NT2/D1 (cell line): ENCODE measurements around the gene UBQLNL.

Experiments
- DNase-seq: peaks from one replicate; pipeline ENCODE4 v3.0.0-alpha.2; 2011; ENCODE audit warnings: low read depth, low spot score
- H3K27me3 ChIP-seq: 2 replicates; pipeline ENCODE4 v1.6.0; 2011; ENCODE audit warnings: mild to moderate bottlenecking; ENCODE audit not compliant: insufficient read length, insufficient read depth
- H3K36me3 ChIP-seq: 2 replicates; pipeline ENCODE4 v1.6.1; 2011; ENCODE audit warnings: mild to moderate bottlenecking, low read length, mixed read lengths; ENCODE audit not compliant: insufficient read depth, insufficient read length
- H3K4me1 ChIP-seq: 2 replicates; pipeline ENCODE4 v1.5.1; 2011; ENCODE audit not compliant: insufficient read depth, insufficient read length
- H3K4me3 ChIP-seq: 2 replicates; pipeline ENCODE4 v1.5.1; 2011; ENCODE audit warnings: low read depth; ENCODE audit not compliant: insufficient read length
- H3K9ac ChIP-seq: 2 replicates; pipeline ENCODE4 v1.6.0; 2011; ENCODE audit warnings: low read depth; ENCODE audit not compliant: insufficient read length
- H3K9me3 ChIP-seq: 2 replicates; pipeline ENCODE4 v1.5.1; 2011; ENCODE audit warnings: mild to moderate bottlenecking, low read length; ENCODE audit not compliant: insufficient read depth
- SUZ12 ChIP-seq: IDR thresholded peaks from 2 replicates; pipeline ENCODE4 v1.6.1; 2011; ENCODE audit not compliant: insufficient read length, insufficient read depth; ENCODE audit errors: extremely low read depth
- YY1 ChIP-seq: IDR thresholded peaks from 2 replicates; pipeline ENCODE4 v1.6.1; 2011; ENCODE audit not compliant: insufficient read length, insufficient read depth
- ZNF274 ChIP-seq: IDR thresholded peaks from 2 replicates; pipeline ENCODE4 v1.6.1; 2011; ENCODE audit warnings: mild to moderate bottlenecking, low read depth, low read length

The UBQLNL gene

DNA sequence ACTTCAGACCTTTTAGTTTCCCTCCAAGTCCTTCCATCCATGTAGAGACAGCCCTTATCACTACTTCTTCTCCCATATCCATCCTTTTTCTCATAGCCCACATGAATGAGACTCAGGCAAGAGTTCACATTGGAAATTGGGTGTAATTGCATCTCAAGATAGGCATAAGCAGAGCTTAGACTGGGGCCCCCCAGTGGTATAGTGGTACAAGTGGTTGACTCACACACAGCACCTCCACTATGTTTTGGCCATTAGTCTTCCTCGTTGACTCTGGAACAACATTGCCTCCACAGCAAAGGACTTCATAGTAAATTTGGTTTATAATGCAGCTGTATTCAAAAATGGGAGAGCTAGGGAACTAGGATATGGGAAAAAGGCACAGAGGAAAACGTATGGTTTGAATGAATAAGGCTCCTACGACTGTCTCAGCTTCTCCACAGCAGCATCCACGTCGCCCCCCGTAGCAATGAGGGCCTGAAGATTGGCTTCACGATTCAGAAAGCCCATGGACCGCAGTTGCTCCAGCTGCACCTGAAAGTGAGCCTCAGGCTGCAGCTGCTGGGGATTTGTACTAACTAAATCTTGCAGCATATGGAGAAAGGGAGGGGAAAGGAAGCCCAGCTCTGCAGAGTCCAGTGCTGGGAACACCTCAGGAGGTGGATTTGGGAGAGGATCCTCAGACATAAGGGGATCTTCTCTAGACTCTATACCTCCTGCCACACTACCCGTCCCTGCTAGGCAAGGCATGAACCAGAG, 9.1 kb downstream of the UBQLNL start:
- H3K9ac ChIP-seq, result no peak overlapping the region
- H3K27me3 ChIP-seq, result no peaks in the 10 kb centered on the region
- DNase-seq, result no peak
- no peaks in the 10 kb centered on the region for H3K4me1 ChIP-seq
- no peaks in the 10 kb centered on the region for H3K36me3 ChIP-seq
- H3K9me3 ChIP-seq, result no peaks in the 10 kb centered on the region
- H3K4me3 ChIP-seq, result no peak overlapping the region
- TF ChIP-seq SUZ12 (no peak), YY1 (no peak), ZNF274 (no peak)

DNA sequence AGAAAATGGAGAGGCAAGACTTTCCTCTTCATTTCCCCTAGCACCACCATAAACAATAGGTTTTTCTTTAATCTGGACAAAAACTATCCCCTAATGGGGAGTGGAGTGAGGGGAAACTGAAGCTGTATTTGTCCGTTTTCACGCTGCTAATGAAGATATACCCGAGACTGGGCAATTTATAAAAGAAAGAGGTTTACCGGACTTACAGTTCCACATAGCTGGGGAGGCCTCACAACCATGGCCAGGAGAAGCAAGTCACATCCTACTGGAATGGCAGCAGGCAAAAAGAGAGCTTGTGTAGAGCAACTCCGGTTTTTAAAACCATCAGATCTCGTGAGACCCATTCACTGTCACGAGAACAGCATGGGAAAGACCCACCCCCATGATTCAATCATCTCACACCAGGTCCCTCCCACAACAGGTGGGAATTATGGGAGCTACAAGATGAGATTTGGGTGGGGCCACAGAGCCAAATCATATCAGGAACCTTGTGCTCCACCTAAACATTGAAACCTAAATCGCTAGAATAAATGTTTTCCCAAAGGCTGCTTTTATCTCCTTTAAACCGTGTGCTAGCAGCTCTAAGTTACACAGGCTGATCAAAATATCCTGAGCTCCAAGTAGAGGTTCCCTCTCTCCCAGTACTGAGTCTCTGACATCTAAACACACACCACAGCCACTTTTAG, 11.0 kb downstream of the UBQLNL start:
- DNase-seq, result no peak
- no peaks in the 10 kb centered on the region for H3K36me3 ChIP-seq
- TF ChIP-seq YY1 (no peak), SUZ12 (no peak), ZNF274 (no peak)
- H3K4me1 ChIP-seq, result no peaks in the 10 kb centered on the region
- no peak overlapping the region for H3K4me3 ChIP-seq
- no peaks in the 10 kb centered on the region for H3K9me3 ChIP-seq
- no peaks in the 10 kb centered on the region for H3K27me3 ChIP-seq
- H3K9ac ChIP-seq, result no peak overlapping the region

DNA sequence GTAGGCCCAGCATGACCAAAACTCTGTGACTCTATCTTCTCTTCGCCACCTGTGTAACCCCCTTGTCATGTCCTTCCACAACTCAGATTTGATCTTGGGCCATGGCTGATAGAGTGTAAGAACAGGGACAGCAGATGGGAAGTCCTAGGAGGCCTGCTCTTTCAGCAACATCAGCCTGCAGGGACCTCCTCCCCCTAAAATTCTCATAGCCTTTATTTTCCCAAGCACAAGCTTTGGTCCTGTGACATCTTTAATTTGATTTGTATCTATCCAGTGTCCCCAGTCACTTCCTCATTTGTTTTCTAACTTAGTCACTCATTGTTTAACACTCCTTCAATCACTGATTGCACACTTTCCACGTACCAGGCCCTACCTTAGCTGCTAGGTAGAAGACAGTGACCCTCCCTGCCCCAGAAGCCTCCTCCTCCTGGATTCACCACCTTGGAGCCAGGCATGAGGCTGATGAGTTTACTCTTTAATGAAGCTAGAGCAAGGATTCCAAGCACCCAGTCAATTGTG, 12.0 kb downstream of the UBQLNL start:
- Histone ChIP-seq H3K27me3 (no peaks in the 10 kb centered on the region), H3K4me3 (no peak overlapping the region), H3K4me1 (no peaks in the 10 kb centered on the region), H3K9ac (no peak overlapping the region), H3K9me3 (no peaks in the 10 kb centered on the region), H3K36me3 (no peaks in the 10 kb centered on the region)
- no peak for DNase-seq
- TF ChIP-seq SUZ12 (no peak), ZNF274 (no peak)

DNA sequence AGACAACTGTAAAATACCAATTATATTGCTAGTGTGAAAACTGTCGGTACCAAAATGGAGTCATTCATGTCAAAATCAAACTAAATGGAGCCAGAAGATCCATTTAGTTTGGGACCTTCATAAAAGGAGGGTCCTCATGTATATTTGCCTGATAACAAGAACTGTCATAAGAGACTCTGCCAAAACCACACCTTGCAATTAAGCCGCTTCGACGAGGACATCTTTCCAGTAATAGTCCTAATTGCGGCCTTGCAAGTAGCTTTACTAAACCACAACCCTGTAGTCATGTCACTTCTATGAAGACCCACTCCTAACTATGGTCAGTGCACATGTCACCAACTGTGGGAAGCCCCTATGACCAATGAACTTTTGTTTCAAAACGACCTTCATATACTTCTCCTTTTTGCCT, 16.1 kb downstream of the UBQLNL start:
- Histone ChIP-seq H3K9ac (no peak overlapping the region), H3K4me3 (no peak overlapping the region), H3K9me3 (no peaks in the 10 kb centered on the region), H3K27me3 (no peaks in the 10 kb centered on the region), H3K4me1 (no peaks in the 10 kb centered on the region), H3K36me3 (no peaks in the 10 kb centered on the region)
- DNase-seq, result no peak
- TF ChIP-seq SUZ12 (no peak), YY1 (no peak), ZNF274 (no peak)

DNA sequence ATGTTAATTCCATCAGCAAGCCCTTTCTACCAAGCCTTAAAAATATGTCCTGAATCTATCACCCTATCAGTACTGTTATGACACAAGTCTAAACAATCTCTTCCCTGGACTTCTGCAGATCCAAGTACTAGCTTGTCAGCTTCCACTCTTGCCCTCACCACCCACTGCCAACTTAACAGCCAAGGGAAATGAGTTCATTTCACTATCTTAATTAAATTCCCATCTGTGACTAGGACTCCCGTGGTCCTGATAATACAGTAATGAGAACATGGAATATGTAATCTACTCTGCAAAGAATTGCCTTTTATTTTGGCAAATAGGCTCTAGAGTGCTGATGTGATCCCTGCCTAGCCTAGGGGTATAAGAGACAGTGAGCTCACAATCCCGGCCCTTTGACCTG, 16.8 kb downstream of the UBQLNL start:
- no peaks in the 10 kb centered on the region for H3K27me3 ChIP-seq
- H3K9ac ChIP-seq, result no peak overlapping the region
- no peak for TF ChIP-seq ZNF274
- no peak for TF ChIP-seq YY1
- TF ChIP-seq SUZ12, result no peak

DNA sequence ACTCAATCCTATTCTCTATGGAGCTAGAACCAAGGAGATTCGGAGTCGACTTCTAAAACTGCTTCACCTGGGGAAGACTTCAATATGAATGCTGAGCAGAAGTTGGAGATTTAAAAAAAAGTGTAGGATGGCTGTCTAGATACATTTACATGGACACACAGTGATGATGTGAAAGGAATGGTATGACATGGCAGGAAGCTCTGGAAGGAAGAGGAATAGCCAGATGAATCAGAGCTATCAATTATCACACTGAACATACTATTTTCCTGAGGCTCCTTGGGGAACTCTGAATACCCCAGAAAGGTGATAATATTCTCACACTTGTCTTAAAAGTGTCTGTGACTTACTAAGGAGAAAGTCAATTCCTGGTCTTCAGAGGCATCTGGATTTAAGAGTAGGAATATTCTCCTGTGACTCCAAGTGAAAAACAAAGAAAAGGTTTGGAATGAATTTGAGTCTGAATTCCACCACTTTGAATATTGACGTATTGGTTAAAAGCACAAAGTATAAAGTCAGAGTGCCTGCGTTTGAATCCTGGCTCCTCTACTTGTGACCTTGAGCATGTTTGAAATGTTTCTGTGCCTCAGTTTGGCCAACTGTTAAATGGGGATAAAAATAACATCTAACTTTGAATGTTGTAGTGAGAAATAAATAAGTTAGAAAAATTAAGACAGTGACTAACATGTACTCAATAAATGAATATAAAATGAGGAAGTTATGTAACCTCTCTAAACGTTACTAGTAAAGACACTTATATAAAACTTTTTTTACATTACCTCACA, 26.7 kb downstream of the UBQLNL start:
- no peaks in the 10 kb centered on the region for H3K36me3 ChIP-seq
- H3K27me3 ChIP-seq, result no peaks in the 10 kb centered on the region
- TF ChIP-seq SUZ12, result no peak
- TF ChIP-seq YY1, result no peak
- no peak for TF ChIP-seq ZNF274
- DNase-seq, result no peak
- no peaks in the 10 kb centered on the region for H3K9me3 ChIP-seq
- H3K9ac ChIP-seq, result no peak overlapping the region
- H3K4me3 ChIP-seq, result no peak overlapping the region
- H3K4me1 ChIP-seq, result no peaks in the 10 kb centered on the region

More for the DNA sequence above, 16.8 kb downstream of the UBQLNL start:
- Histone ChIP-seq H3K36me3 (no peaks in the 10 kb centered on the region), H3K4me3 (no peak overlapping the region), H3K4me1 (no peaks in the 10 kb centered on the region), H3K9me3 (no peaks in the 10 kb centered on the region)
- no peak for DNase-seq
